H9 (cell line): Measurements from ENCODE around the gene TOMM40L. TPM values are rescaled to one million over a fixed set of nuclear protein-coding genes. Genes with fewer than 3 reads are reported as not detected.

ENCODE experiments used
- DNase-seq: peaks from one replicate; pipeline ENCODE4 v3.0.0-alpha.2; 2017
- H2AFZ ChIP-seq: one replicate; pipeline ENCODE4 v1.6.1; 2013; ENCODE audit warnings: mild to moderate bottlenecking, low read length, control low read depth, moderate library complexity
- H2AK5ac ChIP-seq: 2 replicates; pipeline ENCODE4 v1.6.1; 2013; ENCODE audit warnings: low read length, control low read depth, mixed read lengths; ENCODE audit not compliant: insufficient read length
- H2BK120ac ChIP-seq: one replicate; pipeline ENCODE4 v1.6.1; 2013; ENCODE audit warnings: low read depth, mild to moderate bottlenecking, low read length, control low read depth, inconsistent platforms; ENCODE audit not compliant: poor library complexity, severe bottlenecking
- H2BK12ac ChIP-seq: 2 replicates; pipeline ENCODE4 v1.6.1; 2013; ENCODE audit warnings: low read length, control low read depth, mixed read lengths, low read depth; ENCODE audit not compliant: insufficient read length
- H2BK15ac ChIP-seq: 2 replicates; pipeline ENCODE4 v1.6.1; 2013; ENCODE audit warnings: low read depth, low read length, control low read depth
- H2BK20ac ChIP-seq: one replicate; pipeline ENCODE4 v1.6.1; 2013; ENCODE audit warnings: low read depth, mild to moderate bottlenecking, low read length, control low read depth, inconsistent platforms; ENCODE audit not compliant: poor library complexity, severe bottlenecking
- H2BK5ac ChIP-seq: 2 replicates; pipeline ENCODE4 v1.6.1; 2013; ENCODE audit warnings: low read length, control low read depth, mixed read lengths; ENCODE audit not compliant: insufficient read length
- H3K14ac ChIP-seq: 2 replicates; pipeline ENCODE4 v1.6.1; 2013; ENCODE audit warnings: low read length, control low read depth; ENCODE audit not compliant: insufficient read depth
- H3K18ac ChIP-seq: 2 replicates; pipeline ENCODE4 v1.6.1; 2013; ENCODE audit warnings: low read depth, mild to moderate bottlenecking, mixed read lengths, low read length, control low read depth; ENCODE audit not compliant: insufficient read length
- H3K23ac ChIP-seq: 2 replicates; pipeline ENCODE4 v1.6.1; 2013; ENCODE audit warnings: low read length, control low read depth, mixed read lengths, low read depth; ENCODE audit not compliant: insufficient read length
- H3K23me2 ChIP-seq: 2 replicates; pipeline ENCODE4 v1.6.1; 2013; ENCODE audit warnings: low read depth, mild to moderate bottlenecking, mixed read lengths, low read length, control low read depth; ENCODE audit not compliant: insufficient read length, poor library complexity, severe bottlenecking
- H3K27ac ChIP-seq: 2 replicates; pipeline ENCODE4 v1.5.1; 2013; ENCODE audit warnings: low read length, control low read depth, mixed read lengths, low read depth; ENCODE audit not compliant: insufficient read length
- H3K27me3 ChIP-seq: 2 replicates; pipeline ENCODE4 v1.6.1; 2013; ENCODE audit warnings: low read length, control low read depth, inconsistent platforms; ENCODE audit not compliant: insufficient read depth
- H3K4ac ChIP-seq: 2 replicates; pipeline ENCODE4 v1.6.1; 2013; ENCODE audit warnings: low read depth, mild to moderate bottlenecking, control low read depth, inconsistent platforms, low read length, moderate library complexity
- H3K4me1 ChIP-seq: 2 replicates; pipeline ENCODE4 v1.6.1; 2013; ENCODE audit warnings: low read length, control low read depth, inconsistent platforms; ENCODE audit not compliant: insufficient read depth
- H3K4me2 ChIP-seq: 2 replicates; pipeline ENCODE4 v1.6.1; 2013; ENCODE audit warnings: low read length, control low read depth, mixed read lengths; ENCODE audit not compliant: insufficient read length, insufficient read depth
- H3K56ac ChIP-seq: 2 replicates; pipeline ENCODE4 v1.6.1; 2013; ENCODE audit warnings: low read depth, mild to moderate bottlenecking, mixed read lengths, low read length, control low read depth; ENCODE audit not compliant: insufficient read length
- H3K79me1 ChIP-seq: 2 replicates; pipeline ENCODE4 v1.6.1; 2013; ENCODE audit warnings: low read depth, mild to moderate bottlenecking, moderate library complexity, low read length, control low read depth, inconsistent platforms; ENCODE audit not compliant: insufficient read depth, poor library complexity, severe bottlenecking
- H3K79me2 ChIP-seq: 2 replicates; pipeline ENCODE4 v1.6.1; 2013; ENCODE audit warnings: low read length, control low read depth, inconsistent platforms; ENCODE audit not compliant: insufficient read depth
- H3K9ac ChIP-seq: 2 replicates; pipeline ENCODE4 v1.6.1; 2013; ENCODE audit warnings: low read length, control low read depth, mixed read lengths; ENCODE audit not compliant: insufficient read length; ENCODE audit errors: extremely low read depth
- H3K9me3 ChIP-seq: one replicate; pipeline ENCODE4 v1.6.1; 2013; ENCODE audit warnings: low read depth, low read length, inconsistent platforms; ENCODE audit not compliant: control insufficient read depth
- H3T11ph ChIP-seq: one replicate; pipeline ENCODE4 v1.6.1; 2013; ENCODE audit warnings: mild to moderate bottlenecking, low read length, control low read depth, inconsistent platforms
- H4K20me1 ChIP-seq: one replicate; pipeline ENCODE4 v1.6.1; 2013; ENCODE audit not compliant: control insufficient read depth, insufficient read length, insufficient read depth
- H4K5ac ChIP-seq: 2 replicates; pipeline ENCODE4 v1.6.1; 2013; ENCODE audit warnings: low read depth, mild to moderate bottlenecking, mixed read lengths, low read length, control low read depth; ENCODE audit not compliant: insufficient read length
- H4K8ac ChIP-seq: replicated peaks from 2 replicates; pipeline ENCODE4 v1.6.1; 2013; ENCODE audit warnings: low read length, control low read depth, mixed read lengths, low read depth; ENCODE audit not compliant: insufficient read length
- H4K91ac ChIP-seq: 2 replicates; pipeline ENCODE4 v1.6.1; 2013; ENCODE audit warnings: low read depth, mild to moderate bottlenecking, moderate library complexity, mixed read lengths, low read length, control low read depth; ENCODE audit not compliant: insufficient read length
- H3K27ac Mint-ChIP-seq, 3 experiments: 2 replicates in 2 of 3; 3 replicates in 1 of 3; pipeline ENCODE4 v1.8.0; 2020 to 2021; ENCODE audit warnings: mixed read lengths in 3 of 3, mild to moderate bottlenecking in 1 of 3, moderate library complexity in 1 of 3
- H3K27me3 Mint-ChIP-seq: 2 replicates; pipeline ENCODE4 v1.8.0; 2021; ENCODE audit warnings: low read depth, mild to moderate bottlenecking, moderate library complexity, mixed read lengths
- H3K36me3 Mint-ChIP-seq, 3 experiments: 2 replicates in 2 of 3; 3 replicates in 1 of 3; pipeline ENCODE4 v1.8.0; 2020 to 2021; ENCODE audit warnings: low read depth in 3 of 3, mixed read lengths in 3 of 3; ENCODE audit not compliant: insufficient read depth in 1 of 3
- H3K4me1 Mint-ChIP-seq, 2 experiments: 2 replicates each; pipeline ENCODE4 v1.8.0; 2020; ENCODE audit warnings: mixed read lengths in 2 of 2
- H3K4me3 Mint-ChIP-seq, 2 experiments: 2 replicates in 1 of 2; 3 replicates in 1 of 2; pipeline ENCODE4 v1.8.0; 2020 to 2021; ENCODE audit warnings: mild to moderate bottlenecking in 2 of 2, mixed read lengths in 2 of 2, moderate library complexity in 1 of 2
- H3K9me3 Mint-ChIP-seq, 2 experiments: 2 replicates in 1 of 2; 3 replicates in 1 of 2; pipeline ENCODE4 v1.8.0; 2020; ENCODE audit warnings: mild to moderate bottlenecking in 2 of 2, mixed read lengths in 2 of 2, moderate library complexity in 1 of 2
- CTCF ChIP-seq: fragments of 200-600 bp; sonication (generic); conservative IDR thresholded peaks from 3 replicates; pipeline ENCODE4 v1.8.0; 2021; ENCODE audit warnings: antibody characterized with exemption, mild to moderate bottlenecking
- WGBS: extraction: QIAGEN DNeasy Blood & Tissue Kit; methylation state at CpG from one replicate; pipeline ENCODE4 v1.1.7; 2013; ENCODE audit warnings: missing lambda C conversion rate, low lambda C conversion rate, mixed read lengths; ENCODE audit not compliant: insufficient read length; ENCODE audit errors: extremely low coverage; 5-methylcytosine and 5-hydroxymethylcytosine counted together
- total RNA-seq: library from RNA; stranded (reverse); gene quantifications from 2 replicates; pipeline ENCODE4 v1.2.1, GENCODE V29; 2021

Gene TOMM40L
- total RNA-seq, 1 experiment from 2014 or later: 13.5 TPM

GRCh38 chr1:161207173-161207572 is 18.7 kb upstream of the TOMM40L start:
- Histone ChIP-seq H3K4me1 (peaks cover 2% of the 10 kb centered on the region; the same call in 1 of the 2 replicates), H4K91ac (no peak overlapping the region), H3T11ph (no peak overlapping the region), H2BK20ac (no peak overlapping the region), H3K27me3 (no peaks in the 10 kb centered on the region; the same call in 1 of the 2 replicates), H3K27ac (no peak overlapping the region), H3K18ac (no peak overlapping the region), H3K9ac (no peak overlapping the region), H3K79me2 (no peaks in the 10 kb centered on the region), H2BK5ac (no peak overlapping the region), H3K23me2 (no peaks in the 10 kb centered on the region), H3K56ac (no peak overlapping the region), H3K14ac (no peak overlapping the region), H4K20me1 (no peaks in the 10 kb centered on the region), H2BK15ac (no peak overlapping the region), H4K8ac (no peak overlapping the region), H3K4ac (no peak overlapping the region), H3K4me2 (no peak overlapping the region), H2BK120ac (no peak overlapping the region), H3K23ac (no peak overlapping the region), H3K9me3 (no peaks in the 10 kb centered on the region), H2BK12ac (no peak overlapping the region), H4K5ac (no peak overlapping the region), H3K79me1 (no peaks in the 10 kb centered on the region), H2AFZ (no peak overlapping the region), H2AK5ac (no peak overlapping the region)
- Mint-ChIP-seq H3K27me3 (no peaks in the 10 kb centered on the region), H3K9me3 (no peaks in the 10 kb centered on the region), H3K4me1 (peaks cover 12 to 13% of the 10 kb centered on the region in 2 experiments), H3K27ac (no peak overlapping the region), H3K4me3 (no peak overlapping the region), H3K36me3 (peaks cover 32 to 66% (median 65%) of the 10 kb centered on the region in 3 experiments)
- WGBS: no CpG with 5 or more reads among the region's 8 CpGs
- DNase-seq: no peak
- no peak for TF ChIP-seq CTCF
